GM18508 (cell line): ENCODE results near the gene TCEANC2.

ENCODE experiments used
- ATAC-seq: cut with Tn5 transposase; IDR thresholded peaks from one replicate; pipeline ENCODE4 v1.9.1; 2021; ENCODE audit warnings: moderate number of reproducible peaks; ENCODE audit not compliant: insufficient read depth, unreplicated experiment

TCEANC2 gene

GRCh38 chr1:54127594-54128300 lies 74.3 kb downstream of the TCEANC2 start:
- ATAC-seq: no peak

- ATAC-seq: no peak
These were observed 76.5 kb downstream of the TCEANC2 start for GRCh38 chr1:54129858-54130257.

GRCh38 chr1:54131419-54131818 lies 78.0 kb downstream of the TCEANC2 start:
- ATAC-seq: no peak

GRCh38 chr1:54132495-54132894 lies 79.1 kb downstream of the TCEANC2 start:
- no peak for ATAC-seq

GRCh38 chr1:54134295-54134694 lies 80.9 kb downstream of the TCEANC2 start:
- no peak for ATAC-seq

- ATAC-seq: no peak
These were observed 82.2 kb downstream of the TCEANC2 start for GRCh38 chr1:54135436-54136120.

GRCh38 chr1:54136269-54136896 lies 83.0 kb downstream of the TCEANC2 start:
- ATAC-seq: no peak

GRCh38 chr1:54136963-54137533 lies 83.6 kb downstream of the TCEANC2 start:
- ATAC-seq: no peak

- no peak for ATAC-seq
These were observed 84.2 kb downstream of the TCEANC2 start for GRCh38 chr1:54137534-54138061.

GRCh38 chr1:54138994-54139393 lies 85.6 kb downstream of the TCEANC2 start:
- ATAC-seq: no peak

- no peak for ATAC-seq
These were observed 86.3 kb downstream of the TCEANC2 start for GRCh38 chr1:54139711-54140110.

GRCh38 chr1:54142146-54142900 lies 88.9 kb downstream of the TCEANC2 start:
- ATAC-seq: no peak

- no peak for ATAC-seq
These were observed 91.0 kb downstream of the TCEANC2 start for GRCh38 chr1:54144366-54144765.

- ATAC-seq: no peak
These were observed 96.3 kb downstream of the TCEANC2 start for GRCh38 chr1:54149734-54150133.

- ATAC-seq: no peak
These were observed 97.6 kb downstream of the TCEANC2 start for GRCh38 chr1:54151013-54151412.

- no peak for ATAC-seq
These were observed 99.3 kb downstream of the TCEANC2 start, which contains the start of gene CDCP2 for GRCh38 chr1:54152696-54153095. Gene CDCP2, minus strand, starts transcription at chr1:54153000. Its CDS starts 78 bp downstream, at chr1:54152922.

- ATAC-seq: no peak
These were observed 100.4 kb downstream of the TCEANC2 start for GRCh38 chr1:54153535-54154439.
